Measurements from ENCODE around the gene MCU.

Gene MCU

GRCh38 chr10:72924351-72924750 lies 232.4 kb downstream of the MCU start:
- FAIRE-seq (no peak), DNase-seq (ENCODE audit: insufficient read length) (no peak)
- no peak for TF ChIP-seq TAF1 (IDR thresholded peaks at IDR 0.05; ENCODE audit: borderline replicate concordance, low read depth, low read length)
- TF ChIP-seq POLR2A (IDR thresholded peaks at IDR 0.05; ENCODE audit: low read depth, low read length), result no peak
- no peak for TF ChIP-seq POLR2AphosphoS5 (IDR thresholded peaks at IDR 0.05; ENCODE audit: low read depth, low read length)

- DNase-seq (ENCODE audit: insufficient read length) (no peak), FAIRE-seq (no peak)
- TF ChIP-seq POLR2A (IDR thresholded peaks at IDR 0.05; ENCODE audit: low read depth, low read length) (no peak), POLR2AphosphoS5 (IDR thresholded peaks at IDR 0.05; ENCODE audit: low read depth, low read length) (no peak), TAF1 (IDR thresholded peaks at IDR 0.05; ENCODE audit: borderline replicate concordance, low read depth, low read length) (no peak)
Observed at GRCh38 chr10:72925951-72926465, 234.1 kb downstream of the MCU start.

- FAIRE-seq, result no peak
Observed at GRCh38 chr10:72927485-72927884, 235.5 kb downstream of the MCU start.

GRCh38 chr10:72928798-72929197 lies 236.9 kb downstream of the MCU start:
- FAIRE-seq (no peak), DNase-seq (ENCODE audit: insufficient read length) (no peak)
- no peak for TF ChIP-seq POLR2A (IDR thresholded peaks at IDR 0.05; ENCODE audit: low read depth, low read length)
- TF ChIP-seq POLR2AphosphoS5 (IDR thresholded peaks at IDR 0.05; ENCODE audit: low read depth, low read length), result no peak
- no peak for TF ChIP-seq TAF1 (IDR thresholded peaks at IDR 0.05; ENCODE audit: borderline replicate concordance, low read depth, low read length)

More at GRCh38 chr10:72927485-72927884, 235.5 kb downstream of the MCU start:
- DNase-seq (ENCODE audit: insufficient read length), result no peak
- no peak for TF ChIP-seq POLR2AphosphoS5 (IDR thresholded peaks at IDR 0.05; ENCODE audit: low read depth, low read length)
- no peak for TF ChIP-seq POLR2A (IDR thresholded peaks at IDR 0.05; ENCODE audit: low read depth, low read length)
- no peak for TF ChIP-seq TAF1 (IDR thresholded peaks at IDR 0.05; ENCODE audit: borderline replicate concordance, low read depth, low read length)

- no peak for TF ChIP-seq POLR2A (IDR thresholded peaks at IDR 0.05; ENCODE audit: low read depth, low read length)
- TF ChIP-seq TAF1 (IDR thresholded peaks at IDR 0.05; ENCODE audit: borderline replicate concordance, low read depth, low read length), result no peak
- TF ChIP-seq POLR2AphosphoS5 (IDR thresholded peaks at IDR 0.05; ENCODE audit: low read depth, low read length), result no peak
- DNase-seq (ENCODE audit: insufficient read length), result no peak
- no peak for FAIRE-seq
Observed at GRCh38 chr10:72930276-72930675, 238.3 kb downstream of the MCU start.

GRCh38 chr10:72932259-72933015 lies 240.5 kb downstream of the MCU start:
- DNase-seq (ENCODE audit: insufficient read length) (no peak), FAIRE-seq (no peak)
- TF ChIP-seq POLR2AphosphoS5 (IDR thresholded peaks at IDR 0.05; ENCODE audit: low read depth, low read length) (no peak), TAF1 (IDR thresholded peaks at IDR 0.05; ENCODE audit: borderline replicate concordance, low read depth, low read length) (no peak), POLR2A (IDR thresholded peaks at IDR 0.05; ENCODE audit: low read depth, low read length) (no peak)

GRCh38 chr10:72935361-72935760 lies 243.4 kb downstream of the MCU start:
- FAIRE-seq, result no peak
- DNase-seq (ENCODE audit: insufficient read length), result no peak
- TF ChIP-seq TAF1 (IDR thresholded peaks at IDR 0.05; ENCODE audit: borderline replicate concordance, low read depth, low read length) (no peak), POLR2A (IDR thresholded peaks at IDR 0.05; ENCODE audit: low read depth, low read length) (no peak), POLR2AphosphoS5 (IDR thresholded peaks at IDR 0.05; ENCODE audit: low read depth, low read length) (no peak)

All from GM12892 (cell line).